C1 segment of cervical spinal cord (tissue), 14 donors: ENCODE data around the gene USP4.
"Not testable (repeated sequence)": the region's sequence is repeated elsewhere in the genome, so short reads cannot be mapped to it uniquely, and the experiment has no call there.

ENCODE experiments used
- DNase-seq, 14 donors: peaks; one replicate each; lab custom pipeline; 2025; lab: John Stamatoyannopoulos, UW

Gene USP4

DNA sequence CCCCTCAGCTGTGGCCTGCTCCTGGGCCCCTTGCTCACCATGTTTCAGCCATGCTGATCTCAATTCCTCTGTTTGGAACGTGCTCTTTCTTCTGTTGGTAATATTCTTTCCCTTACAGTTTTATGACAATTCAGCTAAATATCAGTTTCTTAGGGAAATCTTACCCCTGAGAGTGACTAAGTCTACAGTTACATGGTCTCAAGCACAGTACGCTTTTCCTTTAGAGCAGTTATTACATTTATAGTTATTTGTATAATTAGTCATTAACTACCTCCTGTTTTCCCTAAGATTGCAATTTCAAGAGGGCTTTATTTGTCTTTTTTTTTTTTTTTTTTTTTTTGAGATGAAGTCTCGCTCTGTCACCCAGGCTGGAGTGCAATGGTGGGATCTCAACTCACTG, 86.3 kb downstream of the USP4 start:
- no peak for DNase-seq

DNA sequence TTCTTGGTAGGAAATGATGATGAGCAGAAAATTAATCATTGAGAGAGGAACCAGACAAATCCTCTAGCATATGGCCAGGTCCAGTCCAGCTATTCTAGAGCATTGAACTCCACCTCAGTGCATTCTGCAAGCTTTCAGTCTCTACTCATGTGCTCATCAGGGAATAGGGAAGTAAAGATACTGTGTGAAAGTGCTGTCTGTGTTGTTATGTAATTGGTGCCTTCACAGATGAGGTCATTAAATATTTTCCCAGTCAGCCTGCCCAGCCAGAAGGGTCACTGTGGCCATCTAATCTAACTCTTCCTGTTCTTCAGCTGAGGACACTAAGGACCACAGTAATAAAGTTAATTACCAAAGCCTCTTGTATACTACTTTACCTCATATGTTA, 91.0 kb downstream of the USP4 start:
- DNase-seq = peak in 1 of 14 donors; percentile 12

DNA sequence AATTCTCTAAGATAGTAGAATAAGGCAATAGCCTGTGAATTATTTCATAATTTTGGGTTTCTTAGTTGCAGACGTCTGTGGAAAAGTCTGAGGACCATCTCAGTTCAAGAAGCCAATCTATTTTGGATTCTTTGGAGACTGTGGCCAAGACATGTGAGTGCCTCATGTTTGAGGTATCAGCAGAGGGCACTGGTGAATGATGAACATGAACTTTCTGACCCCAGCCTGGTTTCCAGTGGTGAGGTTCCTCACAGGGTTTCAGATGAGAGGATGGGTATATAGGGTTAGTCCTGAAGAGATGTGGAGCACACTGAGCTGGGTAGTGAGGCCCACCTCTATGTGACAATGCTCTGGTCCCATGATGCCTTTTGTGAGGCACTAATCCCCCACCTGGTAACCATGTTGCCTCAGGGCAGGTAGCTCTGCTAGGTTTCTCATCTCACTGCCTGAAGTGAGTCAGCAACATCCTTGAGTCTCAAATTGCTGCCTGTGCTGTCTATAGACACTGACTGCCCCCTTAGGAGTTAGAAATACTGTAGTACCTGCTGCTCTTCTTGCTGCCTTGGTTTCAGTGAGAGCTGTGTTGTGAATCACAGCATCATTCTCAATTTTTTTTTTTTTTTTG, 95.2 kb downstream of the USP4 start:
- peak in 3 of 14 donors; percentile 8 to 23 (median 11) for DNase-seq

DNA sequence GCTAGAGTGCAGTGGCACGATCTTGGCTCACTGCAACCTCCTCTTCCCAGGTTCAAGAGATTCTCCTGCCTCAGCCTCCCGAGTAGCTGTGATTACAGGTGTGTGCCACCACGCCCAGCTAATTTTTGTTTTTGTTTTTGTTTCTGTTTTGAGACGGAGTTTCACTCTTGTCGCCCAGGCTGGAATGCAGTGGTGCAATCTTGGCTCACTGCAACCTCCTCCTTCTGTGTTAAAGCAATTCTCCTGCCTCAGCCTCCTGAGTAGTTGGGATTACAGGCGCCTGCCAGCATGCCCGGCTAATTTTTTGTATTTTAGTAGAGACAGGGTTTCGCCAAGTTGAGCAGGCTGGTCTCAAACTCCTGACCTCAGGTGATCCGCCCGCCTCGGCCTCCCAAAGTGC, 99.8 kb downstream of the USP4 start:
- DNase-seq = not testable (repeated sequence)

DNA sequence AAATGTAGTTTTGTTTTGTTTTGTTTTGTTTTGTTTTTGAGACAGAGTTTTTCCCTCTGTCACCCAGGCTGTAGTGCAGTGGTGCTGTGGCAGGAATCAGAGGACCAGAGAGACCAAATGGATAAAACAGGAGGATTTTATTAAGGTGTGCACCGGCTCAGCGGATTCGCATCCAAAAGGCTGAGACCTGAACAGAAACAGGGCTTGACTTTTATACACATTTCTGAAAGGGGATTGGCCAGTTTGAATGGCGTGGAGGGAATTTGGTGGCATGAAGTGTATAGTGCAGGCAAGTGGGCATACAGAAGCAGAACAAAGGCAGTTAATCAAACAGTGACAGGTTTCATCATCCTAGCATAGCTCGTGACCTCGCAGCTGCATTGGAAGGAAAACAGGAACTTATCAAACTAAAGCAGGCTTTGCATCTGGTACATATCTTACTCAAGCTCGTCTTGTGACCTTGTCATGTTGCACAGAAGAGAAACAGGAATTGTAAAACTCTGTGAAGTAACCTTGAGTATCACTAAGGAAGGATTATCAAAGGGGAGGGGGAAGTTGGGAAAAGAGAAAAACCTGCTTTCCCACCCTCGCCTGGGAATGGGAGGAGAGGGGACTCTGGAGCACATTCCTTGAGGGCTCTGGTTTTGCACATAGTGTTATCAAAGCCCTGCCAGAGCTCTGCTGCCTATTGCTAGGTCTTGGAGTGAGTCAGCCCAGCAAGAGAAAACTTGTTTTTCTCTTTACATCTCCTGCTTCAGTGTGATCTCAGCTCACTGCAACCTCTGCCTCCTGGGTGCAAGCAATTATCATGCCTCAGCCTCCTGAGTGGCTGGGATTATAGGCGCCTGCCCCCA, 101.4 kb downstream of the USP4 start:
- peak in 10 of 14 donors; percentile 3 to 63 (median 28) for DNase-seq

DNA sequence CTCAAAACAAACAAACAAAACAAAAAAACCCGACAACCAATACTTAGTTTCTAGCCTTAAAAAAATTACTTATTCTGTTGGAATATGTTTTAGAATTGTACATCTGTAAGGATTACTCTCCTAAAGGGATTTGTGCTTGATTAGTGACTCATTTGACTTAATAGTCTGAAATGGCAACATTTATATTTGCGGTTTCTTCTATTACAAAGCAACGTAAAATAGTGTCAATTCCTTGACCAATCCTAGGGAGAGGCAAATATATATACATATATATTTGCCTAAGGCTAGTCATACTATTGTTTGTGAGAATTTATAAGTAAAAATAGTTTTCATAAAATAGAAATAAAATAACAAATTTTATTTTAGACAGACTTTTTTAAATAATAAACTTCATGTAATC, 102.5 kb downstream of the USP4 start:
- DNase-seq = no peak

DNA sequence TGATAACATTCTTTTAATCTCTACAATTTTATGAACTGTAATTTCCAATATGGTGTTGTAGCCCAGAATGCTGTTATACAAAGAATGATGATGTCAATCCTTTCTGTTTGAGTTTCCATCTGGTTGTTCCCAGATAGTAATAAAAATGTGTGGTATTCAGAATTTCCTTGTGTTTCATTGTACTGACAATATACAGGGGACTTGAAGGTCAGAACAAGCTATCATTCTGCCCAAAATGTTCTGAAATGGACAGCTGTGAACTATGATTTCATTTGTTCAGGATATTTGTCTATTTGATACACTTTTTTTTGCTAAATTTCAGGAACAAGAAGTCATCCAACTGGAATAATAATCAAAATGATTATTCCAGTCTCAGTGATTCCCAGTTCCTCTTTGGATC, 103.6 kb downstream of the USP4 start:
- no peak for DNase-seq

DNA sequence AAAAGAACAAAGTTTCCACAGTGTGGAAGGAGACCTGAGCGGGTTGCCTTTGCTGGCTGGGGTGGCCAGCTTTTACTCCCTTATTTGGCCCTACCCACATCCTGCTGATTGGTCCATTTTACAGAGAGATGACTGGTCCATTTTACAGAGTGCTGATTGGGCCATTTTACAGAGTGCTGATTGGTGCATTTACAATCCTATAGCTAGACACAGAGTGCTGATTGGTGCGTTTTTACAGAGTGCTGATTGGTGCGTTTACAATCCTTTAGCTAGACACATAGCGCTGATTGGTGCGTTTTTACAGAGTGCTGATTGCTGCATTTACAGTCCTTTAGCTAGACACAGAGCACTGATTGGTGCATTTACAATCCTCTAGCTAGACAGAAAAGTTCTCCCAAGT, 111.0 kb downstream of the USP4 start:
- not testable (repeated sequence) for DNase-seq
